Measurements from ENCODE around the gene GATAD2A. TPM values are rescaled to one million over a fixed set of nuclear protein-coding genes. Genes with fewer than 3 reads are reported as not detected.

Gene GATAD2A
- total RNA-seq = 100 to 1,000 TPM in 2 of 3 donors, 10 to 100 TPM in 1; 89.3 to 117 (median 107) TPM
- long read RNA-seq, donor 1, full-length matches to known transcripts = 1 of 32 reads
- long read RNA-seq, donor 1, partial matches to known transcripts = 14 of 32 reads
- long read RNA-seq, donor 1, other reads (novel, unspliced or antisense) = 17 of 32 reads
- long read RNA-seq, donor 2, partial matches to known transcripts = 3 of 24 reads
- long read RNA-seq, donor 2, other reads (novel, unspliced or antisense) = 20 of 24 reads

GRCh38 chr19:19404879-19405860, at the start of gene GATAD2A:
Gene GATAD2A (plus strand): TSS chr19:19405675. CDS start chr19:19465346, 59,671 bp downstream.
- Histone ChIP-seq H3K4me1 (ENCODE audit: low read depth) (peaks cover 38% of the 10 kb centered on the region), H3K36me3 (ENCODE audit: low read depth) (no peaks in the 10 kb centered on the region), H3K4me3 (peak within 1 kb of the TSS; percentile 70), H3K9me3 (no peaks in the 10 kb centered on the region)
- DNase-seq = peak; percentile 94 to 97 (median 97)
- peak; percentile 37 for TF ChIP-seq CTCF (IDR thresholded peaks at IDR 0.05)
- ATAC-seq = peak; percentile 93
- intact Hi-C loops (cut with DNase I, micrococcal nuclease) = loop anchor here in 1 of 2 donors (10.0 kb wide), 1 partner anchor 80 kb away; no protein-coding TSS in a partner anchor

GRCh38 chr19:19356500-19356899, 49.0 kb upstream of the GATAD2A start:
- H3K36me3 ChIP-seq (ENCODE audit: low read depth) = peaks cover 18% of the 10 kb centered on the region
- TF ChIP-seq CTCF (IDR thresholded peaks at IDR 0.05) = no peak
- ATAC-seq (no peak), DNase-seq (no peak)
- intact Hi-C loops (cut with DNase I, micrococcal nuclease) = no loop called here
- no peaks in the 10 kb centered on the region for H3K9me3 ChIP-seq
- no peak overlapping the region for H3K4me3 ChIP-seq
- no peaks in the 10 kb centered on the region for H3K4me1 ChIP-seq (ENCODE audit: low read depth)

- DNase-seq = no peak
- Histone ChIP-seq H3K4me1 (ENCODE audit: low read depth) (no peaks in the 10 kb centered on the region), H3K9me3 (no peaks in the 10 kb centered on the region), H3K36me3 (ENCODE audit: low read depth) (peaks cover 18% of the 10 kb centered on the region), H3K4me3 (no peak overlapping the region)
- intact Hi-C loops (cut with DNase I, micrococcal nuclease) = no loop called here
- ATAC-seq = no peak
- TF ChIP-seq CTCF (IDR thresholded peaks at IDR 0.05) = no peak
These were observed 48.4 kb upstream of the GATAD2A start for GRCh38 chr19:19356901-19357566.

GRCh38 chr19:19361075-19361594, 44.3 kb upstream of the GATAD2A start:
- H3K4me3 ChIP-seq = no peak overlapping the region
- peaks cover under 1% of the 10 kb centered on the region for H3K36me3 ChIP-seq (ENCODE audit: low read depth)
- H3K9me3 ChIP-seq = no peaks in the 10 kb centered on the region
- DNase-seq (peak in 2 of 3 donors; percentile 80 to 90), ATAC-seq (peak; percentile 86)
- peaks cover 6% of the 10 kb centered on the region for H3K4me1 ChIP-seq (ENCODE audit: low read depth)
- peak; percentile 85 for TF ChIP-seq CTCF (IDR thresholded peaks at IDR 0.05)
- intact Hi-C loops (cut with DNase I, micrococcal nuclease) = loop anchor here in 1 of 2 donors (10.0 kb wide), 1 partner anchor 134 kb away; no protein-coding TSS in a partner anchor

GRCh38 chr19:19362075-19362474, 43.4 kb upstream of the GATAD2A start:
- intact Hi-C loops (cut with DNase I, micrococcal nuclease) = loop anchor here in 1 of 2 donors (10.0 kb wide), 1 partner anchor 133 kb away; no protein-coding TSS in a partner anchor
- H3K36me3 ChIP-seq (ENCODE audit: low read depth) = no peaks in the 10 kb centered on the region
- no peak for ATAC-seq
- no peaks in the 10 kb centered on the region for H3K9me3 ChIP-seq
- DNase-seq = no peak
- no peak overlapping the region for H3K4me3 ChIP-seq
- no peak for TF ChIP-seq CTCF (IDR thresholded peaks at IDR 0.05)
- peaks cover 9% of the 10 kb centered on the region for H3K4me1 ChIP-seq (ENCODE audit: low read depth)

Measured in mucosa of descending colon (tissue), 3 donors.